ENCODE data around the gene IL36B.

IL36B gene

DNA sequence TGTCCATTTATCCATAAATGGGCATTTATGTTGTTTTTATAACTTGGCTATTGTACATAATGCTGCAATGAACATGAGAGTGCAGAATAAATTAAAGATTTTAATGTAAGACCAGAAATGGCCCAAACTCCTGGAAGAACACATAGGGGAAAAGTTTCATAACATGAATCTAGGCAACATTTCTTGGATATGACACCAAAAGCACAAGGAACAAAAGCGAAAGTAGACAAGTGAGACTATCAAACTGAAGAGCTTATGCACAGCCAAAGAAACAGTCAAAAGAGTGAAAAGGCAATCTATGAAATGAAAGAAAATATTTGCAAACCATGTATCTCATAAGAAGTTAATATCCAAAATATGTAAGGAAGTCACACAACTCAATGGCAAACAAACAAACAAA is 41.6 kb downstream of the IL36B start:
- DNase-seq (ENCODE audit: low read depth): no peak

GRCh38 chr2:113010088-113010487 is 42.6 kb downstream of the IL36B start:
- peak; percentile 55 for DNase-seq (ENCODE audit: low read depth)

GRCh38 chr2:113009622-113010021 is 43.0 kb downstream of the IL36B start:
- DNase-seq (ENCODE audit: low read depth): no peak

DNA sequence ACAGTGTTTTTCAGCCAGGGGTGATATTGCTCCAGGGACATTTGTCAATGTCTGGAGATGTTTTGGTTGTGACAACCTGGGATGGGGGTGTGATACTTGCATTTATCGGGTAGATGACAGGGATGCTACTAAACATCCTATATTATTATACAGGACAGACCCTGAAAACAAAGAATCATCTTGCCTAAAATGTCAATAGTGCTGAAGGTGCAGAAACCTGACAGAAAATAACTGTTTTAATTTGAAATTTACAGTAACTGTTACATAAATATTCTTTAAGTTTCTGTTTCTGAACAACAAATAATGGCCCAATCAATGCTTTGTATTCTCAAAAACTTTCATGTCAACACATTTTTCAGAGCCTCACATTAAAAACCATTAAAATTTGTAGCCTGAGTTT is 45.4 kb downstream of the IL36B start:
- no peak for DNase-seq (ENCODE audit: low read depth)

- peak; percentile 15 for DNase-seq (ENCODE audit: low read depth)
Measured at GRCh38 chr2:113005030-113005509, 47.6 kb downstream of the IL36B start, which contains the start of gene IL36A. TSS of gene IL36A (plus strand) at chr2:113005459. CDS start at chr2:113005872, 413 bp downstream.

DNA sequence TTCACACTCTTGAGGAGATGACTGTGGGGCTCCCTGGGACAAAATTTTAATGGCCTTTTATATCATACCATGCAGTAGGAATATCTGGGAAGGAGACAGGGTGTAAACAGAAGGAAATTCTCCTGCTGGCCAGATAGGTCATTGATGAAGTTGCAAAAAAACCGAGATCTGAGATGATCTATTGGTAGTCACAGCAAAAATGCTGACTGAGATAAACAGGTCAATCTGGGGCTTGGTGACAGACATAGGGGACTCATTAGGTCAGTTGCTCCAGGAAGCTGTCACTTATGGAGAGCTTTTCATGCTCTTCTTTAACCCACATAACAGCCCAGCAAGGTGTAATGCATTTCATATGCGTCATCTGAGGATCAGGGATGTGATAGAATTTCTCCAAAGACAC is 50.0 kb downstream of the IL36B start:
- DNase-seq (ENCODE audit: low read depth): no peak

DNA sequence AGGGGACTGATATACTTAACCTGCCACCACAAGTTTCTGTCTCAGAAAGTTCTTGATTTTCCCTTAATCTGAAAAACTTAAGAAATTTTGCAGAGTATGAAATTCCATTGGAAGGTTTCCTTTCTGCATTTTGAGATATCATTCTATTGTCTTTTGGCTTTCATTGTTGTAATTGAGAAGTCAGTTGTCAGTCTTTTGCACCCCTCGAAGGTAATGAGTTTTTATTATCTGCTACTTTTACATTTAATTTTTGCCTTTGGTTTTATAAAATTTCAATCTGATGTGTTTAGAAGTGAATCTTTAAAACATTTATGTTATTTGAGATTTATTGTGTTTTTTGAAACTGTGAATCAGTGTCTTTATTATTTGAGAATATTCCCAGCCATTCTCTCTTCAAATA is 52.2 kb downstream of the IL36B start:
- DNase-seq (ENCODE audit: low read depth): no peak

GRCh38 chr2:112997151-112997550 is 55.5 kb downstream of the IL36B start:
- DNase-seq (ENCODE audit: low read depth): no peak

- no peak for DNase-seq (ENCODE audit: low read depth)
Measured at GRCh38 chr2:112996635-112997034, 56.0 kb downstream of the IL36B start.

DNA sequence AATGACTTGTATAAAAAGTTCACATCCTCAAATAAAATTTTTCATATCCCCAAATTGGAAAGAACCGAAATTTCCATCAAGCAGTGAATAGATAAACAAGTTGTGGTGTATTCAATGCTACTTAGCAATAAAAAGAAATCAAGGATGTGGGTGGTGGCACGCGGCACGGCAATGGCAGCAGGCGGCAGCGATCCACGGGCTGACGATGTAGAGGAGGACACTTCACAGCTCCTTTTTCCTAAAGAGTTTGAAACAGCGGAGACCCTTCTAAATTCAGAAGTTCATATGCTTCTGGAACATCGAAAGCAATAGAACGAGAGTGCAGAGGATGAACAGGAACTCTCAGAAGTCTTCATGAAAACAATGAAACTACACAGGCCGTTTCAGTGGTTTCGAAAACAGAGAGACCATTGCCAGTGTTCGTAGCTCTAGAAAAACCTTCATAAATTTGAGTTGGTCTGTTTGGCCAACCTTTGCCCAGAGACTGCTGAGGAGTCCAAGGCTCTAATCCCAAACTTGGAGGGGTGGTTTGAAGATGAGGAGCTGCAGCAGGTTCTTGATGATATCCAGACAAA is 57.2 kb downstream of the IL36B start:
- DNase-seq (ENCODE audit: low read depth): no peak

- DNase-seq (ENCODE audit: low read depth): no peak
Measured at GRCh38 chr2:112994648-112995047, 58.0 kb downstream of the IL36B start.

DNA sequence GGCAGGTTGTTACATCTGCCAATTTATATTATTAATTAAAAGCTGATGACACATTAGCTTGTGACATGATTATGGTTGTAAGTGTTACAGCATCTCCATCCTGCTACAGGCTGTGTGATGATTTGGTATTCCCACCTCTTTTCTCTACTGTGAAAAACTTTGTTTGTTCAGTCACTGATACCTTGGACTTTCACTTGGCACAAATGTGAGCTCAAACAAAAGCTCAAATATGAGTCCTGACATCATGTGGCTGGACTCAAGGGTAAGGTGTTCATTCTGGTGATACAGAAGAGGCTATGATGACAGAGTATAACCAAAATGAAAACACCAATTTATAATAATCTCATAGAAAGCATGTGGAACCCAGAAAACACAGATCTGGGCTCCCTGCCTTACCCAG is 58.8 kb downstream of the IL36B start:
- DNase-seq (ENCODE audit: low read depth): no peak

DNA sequence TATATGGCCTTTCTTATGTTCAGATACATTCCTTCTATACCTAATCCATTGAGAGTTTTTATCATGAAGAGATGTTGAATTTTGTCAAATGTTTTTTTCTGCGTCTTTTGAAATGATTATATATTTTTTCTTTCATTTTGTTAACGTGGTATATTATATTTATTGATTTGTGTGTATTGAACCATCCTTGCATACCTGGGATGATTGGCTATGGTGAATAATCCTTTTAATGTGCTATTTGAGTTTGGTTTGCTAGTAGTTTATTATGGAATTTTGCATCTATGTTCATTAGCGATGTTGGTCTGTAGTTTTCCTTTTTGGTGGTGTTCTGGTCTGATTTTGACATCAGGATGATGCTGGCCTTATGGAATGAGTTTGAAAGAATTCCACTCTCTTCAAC is 63.1 kb downstream of the IL36B start:
- DNase-seq (ENCODE audit: low read depth): no peak

DNA sequence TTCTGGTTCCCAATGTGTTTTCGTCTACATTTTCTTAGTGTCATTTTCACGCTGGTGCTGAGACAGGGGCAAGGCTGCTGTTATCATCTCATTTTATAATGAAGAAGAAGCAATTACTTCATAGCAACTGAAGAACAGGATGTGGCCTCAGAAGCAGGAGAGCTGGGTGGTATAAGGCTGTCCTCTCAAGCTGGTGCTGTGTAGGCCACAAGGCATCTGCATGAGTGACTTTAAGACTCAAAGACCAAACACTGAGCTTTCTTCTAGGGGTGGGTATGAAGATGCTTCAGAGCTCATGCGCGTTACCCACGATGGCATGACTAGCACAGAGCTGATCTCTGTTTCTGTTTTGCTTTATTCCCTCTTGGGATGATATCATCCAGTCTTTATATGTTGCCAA is 67.6 kb downstream of the IL36B start:
- DNase-seq (ENCODE audit: low read depth): no peak

DNA sequence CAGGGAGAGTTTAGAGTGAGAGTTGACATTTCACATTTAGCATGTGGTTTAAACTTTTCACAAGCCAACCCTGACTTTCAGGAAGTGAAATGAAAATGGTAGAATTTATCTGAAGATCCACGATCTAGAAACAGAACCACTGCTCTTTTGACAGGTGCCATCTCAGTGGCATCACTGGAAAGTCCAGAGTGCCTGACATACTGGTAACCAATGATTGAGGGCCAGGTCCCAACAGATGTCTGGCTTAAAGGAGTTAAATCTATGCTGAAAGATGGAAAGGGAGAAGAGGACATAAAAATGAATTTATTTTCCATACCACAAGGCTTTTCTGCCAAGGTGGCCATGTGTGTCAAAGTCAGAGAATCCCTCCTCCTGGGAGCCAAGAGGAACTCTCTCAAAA is 72.1 kb downstream of the IL36B start:
- DNase-seq (ENCODE audit: low read depth): no peak

DNA sequence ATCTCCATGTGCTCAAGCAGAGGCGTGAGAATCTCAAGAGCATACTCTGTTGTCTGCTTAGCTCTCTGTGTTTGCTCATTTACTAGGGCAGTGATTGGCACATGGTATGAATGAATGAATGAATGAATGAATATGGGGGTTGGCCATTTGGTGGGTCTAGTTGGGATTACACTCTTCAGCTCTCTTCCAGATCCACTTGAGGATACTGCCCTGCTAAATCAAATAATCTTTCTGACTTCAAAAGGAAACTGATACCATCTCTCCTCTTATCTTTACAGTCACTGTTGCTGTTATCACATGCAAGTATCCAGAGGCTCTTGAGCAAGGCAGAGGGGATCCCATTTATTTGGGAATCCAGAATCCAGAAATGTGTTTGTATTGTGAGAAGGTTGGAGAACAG is 72.9 kb downstream of the IL36B start:
- DNase-seq (ENCODE audit: low read depth): no peak

DNA sequence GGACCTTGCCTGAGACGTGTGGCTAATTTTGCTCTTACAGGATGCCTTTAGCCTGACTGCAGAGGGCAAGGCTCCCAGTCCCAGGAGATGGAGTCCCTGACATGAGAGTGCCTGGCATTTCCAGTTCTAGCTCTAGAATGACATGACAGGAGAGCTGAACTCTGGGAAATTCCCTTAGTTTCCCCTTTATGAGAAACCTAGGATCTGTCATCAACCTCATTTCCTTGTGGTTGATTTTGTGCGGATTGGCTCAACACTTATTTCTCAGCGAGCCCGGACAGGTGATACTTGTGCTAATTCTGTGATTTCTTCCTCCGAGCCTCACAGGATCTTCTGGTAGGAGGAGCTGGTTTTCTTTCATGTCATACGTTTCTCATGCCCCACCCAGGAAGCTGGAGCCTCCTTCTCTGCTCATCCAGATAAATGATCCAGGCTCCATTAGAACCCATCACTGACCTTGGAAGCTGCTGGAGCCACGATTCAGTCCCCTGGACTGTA is 75.1 kb downstream of the IL36B start, which contains the start of gene IL36G:
IL36G (plus strand) TSS at position 448 of the 498 bp plus-strand sequence. CDS start 633 bp downstream, outside the sequence.
- no peak for DNase-seq (ENCODE audit: low read depth)
